Lower leg skin (tissue), 4 donors: ENCODE measurements around the gene NSMCE4A. TPM values are rescaled to one million over a fixed set of nuclear protein-coding genes. Genes with fewer than 3 reads are reported as not detected.

Experiments used
- DNase-seq, 2 donors: peaks; one replicate each; pipeline ENCODE4 v3.0.0-alpha.2; 2019; ENCODE audit warnings: low spot score in 2 of 2
- H3K4me3 ChIP-seq: fragments of 200-600 bp; sonication (generic); 2 replicates; pipeline ENCODE4 v1.5.1; 2017; ENCODE audit warnings: mild to moderate bottlenecking, low read depth; ENCODE audit not compliant: poor library complexity, severe bottlenecking
- POLR2A ChIP-seq, 2 donors: fragments of 450-650 bp; IDR thresholded peaks; one replicate each; pipeline ENCODE4 v1.6.1; 2016 to 2017; ENCODE audit warnings: antibody characterized with exemption in 2 of 2, mild to moderate bottlenecking in 1 of 2, moderate library complexity in 1 of 2
- WGBS, 2 donors: methylation state at CpG; one replicate each; pipeline ENCODE4 v1.1.5; 2018; 5-methylcytosine and 5-hydroxymethylcytosine counted together
- intact Hi-C: fragments of 100-400 bp; cut with DNase I; formaldehyde crosslinking; loops from one replicate; pipeline ENCODE4 v1.15.0; 2023; ENCODE audit warnings: low total_unique reads
- total RNA-seq, 4 donors: library from RNA; depleted of rRNA; stranded (reverse); fragments of >200 nt; gene quantifications; one replicate each; pipeline ENCODE4 v1.1.0, GENCODE V29; 2016
- TF ChIP-seq, protein P1 (sequence below), 3 donors: fragments of 450-650 bp; IDR thresholded peaks; one replicate each; pipeline ENCODE4 v1.5.1; 2016; ENCODE audit warnings: antibody characterized with exemption in 3 of 3, mild to moderate bottlenecking in 3 of 3, moderate library complexity in 2 of 3

Gene NSMCE4A
- total RNA-seq, 4 donors from 2014 or later = 51.1 to 77.0 (median 56.1) TPM

DNA sequence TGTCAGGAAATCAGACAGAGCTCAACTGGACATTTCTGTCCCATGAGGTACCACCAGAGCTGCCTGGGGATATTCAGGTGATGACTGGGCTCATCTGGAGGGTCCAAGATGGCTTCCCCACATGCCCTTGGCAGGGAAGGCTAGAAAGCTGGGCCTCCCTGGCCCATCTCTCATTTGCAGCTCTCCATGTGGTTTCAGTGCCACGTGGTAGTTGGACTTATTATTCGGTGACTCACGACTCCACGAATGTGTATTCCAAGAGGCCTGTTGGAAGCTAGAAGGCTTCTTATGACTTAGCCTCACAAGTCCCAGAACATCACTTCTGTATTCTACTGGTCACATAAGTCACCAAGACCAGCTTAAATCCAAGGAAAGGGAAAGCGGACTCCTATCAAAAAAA lies 22.8 kb downstream of the NSMCE4A start:
- intact Hi-C loops = no loop called here
- TF ChIP-seq, protein P1, sequence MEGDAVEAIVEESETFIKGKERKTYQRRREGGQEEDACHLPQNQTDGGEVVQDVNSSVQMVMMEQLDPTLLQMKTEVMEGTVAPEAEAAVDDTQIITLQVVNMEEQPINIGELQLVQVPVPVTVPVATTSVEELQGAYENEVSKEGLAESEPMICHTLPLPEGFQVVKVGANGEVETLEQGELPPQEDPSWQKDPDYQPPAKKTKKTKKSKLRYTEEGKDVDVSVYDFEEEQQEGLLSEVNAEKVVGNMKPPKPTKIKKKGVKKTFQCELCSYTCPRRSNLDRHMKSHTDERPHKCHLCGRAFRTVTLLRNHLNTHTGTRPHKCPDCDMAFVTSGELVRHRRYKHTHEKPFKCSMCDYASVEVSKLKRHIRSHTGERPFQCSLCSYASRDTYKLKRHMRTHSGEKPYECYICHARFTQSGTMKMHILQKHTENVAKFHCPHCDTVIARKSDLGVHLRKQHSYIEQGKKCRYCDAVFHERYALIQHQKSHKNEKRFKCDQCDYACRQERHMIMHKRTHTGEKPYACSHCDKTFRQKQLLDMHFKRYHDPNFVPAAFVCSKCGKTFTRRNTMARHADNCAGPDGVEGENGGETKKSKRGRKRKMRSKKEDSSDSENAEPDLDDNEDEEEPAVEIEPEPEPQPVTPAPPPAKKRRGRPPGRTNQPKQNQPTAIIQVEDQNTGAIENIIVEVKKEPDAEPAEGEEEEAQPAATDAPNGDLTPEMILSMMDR (IDR thresholded peaks at IDR 0.05) = no peak
- H3K4me3 ChIP-seq = no peak overlapping the region
- 50 to 83% methylated on average over 5 of the region's 5 CpGs for WGBS, 2 donors
- peak in 1 of 2 donors; percentile 52 for DNase-seq

DNA sequence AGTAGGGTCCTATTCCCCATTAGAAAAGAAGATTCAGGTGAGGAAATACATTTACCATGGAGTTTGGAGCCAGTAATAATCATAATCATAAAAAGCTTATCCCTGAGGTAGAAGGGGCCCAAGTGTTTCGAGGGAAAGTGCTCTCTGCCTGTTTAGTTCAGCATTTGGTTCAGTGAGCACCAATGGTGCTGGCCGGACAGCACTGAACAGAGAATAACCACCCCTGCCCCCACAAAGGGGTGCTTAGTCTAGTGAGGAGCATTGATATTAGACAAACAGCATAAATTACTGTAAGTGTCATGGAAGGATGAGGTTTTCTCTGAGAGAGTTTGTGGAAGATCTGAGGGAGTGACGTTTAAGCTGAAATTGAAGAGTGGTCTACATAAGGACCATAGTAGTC lies 25.6 kb downstream of the NSMCE4A start:
- no peak overlapping the region for H3K4me3 ChIP-seq
- no peak for TF ChIP-seq POLR2A (IDR thresholded peaks at IDR 0.05)
- TF ChIP-seq, protein P1 (IDR thresholded peaks at IDR 0.05) = no peak
- peak in 1 of 2 donors; percentile 12 for DNase-seq
- 90 to 93% methylated on average over 3 of the region's 3 CpGs for WGBS, 2 donors
- intact Hi-C loops = no loop called here

DNA sequence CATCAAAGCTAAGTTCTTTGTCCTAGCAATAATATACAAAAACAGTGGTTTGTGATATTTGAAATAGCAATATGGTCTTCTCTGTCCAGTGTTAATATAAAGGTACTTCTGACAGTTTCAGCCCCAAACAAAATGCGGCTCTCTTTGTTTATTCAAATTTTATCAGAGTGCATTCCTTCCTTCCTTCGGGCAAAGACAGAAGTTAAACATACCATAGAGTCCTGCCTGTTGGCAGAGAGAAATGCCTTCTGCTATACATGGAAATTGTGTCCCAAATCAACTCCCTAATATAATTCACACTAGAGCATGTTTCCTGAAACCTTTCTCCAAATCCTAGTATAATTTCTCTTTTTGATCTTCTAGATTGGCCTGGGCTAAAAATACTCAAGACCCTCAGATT lies 26.0 kb downstream of the NSMCE4A start:
- H3K4me3 ChIP-seq = no peak overlapping the region
- DNase-seq = no peak
- 61 to 65% methylated on average over 2 of the region's 2 CpGs for WGBS, 2 donors
- no peak for TF ChIP-seq POLR2A (IDR thresholded peaks at IDR 0.05)
- TF ChIP-seq, protein P1 (IDR thresholded peaks at IDR 0.05) = no peak
- intact Hi-C loops = no loop called here

DNA sequence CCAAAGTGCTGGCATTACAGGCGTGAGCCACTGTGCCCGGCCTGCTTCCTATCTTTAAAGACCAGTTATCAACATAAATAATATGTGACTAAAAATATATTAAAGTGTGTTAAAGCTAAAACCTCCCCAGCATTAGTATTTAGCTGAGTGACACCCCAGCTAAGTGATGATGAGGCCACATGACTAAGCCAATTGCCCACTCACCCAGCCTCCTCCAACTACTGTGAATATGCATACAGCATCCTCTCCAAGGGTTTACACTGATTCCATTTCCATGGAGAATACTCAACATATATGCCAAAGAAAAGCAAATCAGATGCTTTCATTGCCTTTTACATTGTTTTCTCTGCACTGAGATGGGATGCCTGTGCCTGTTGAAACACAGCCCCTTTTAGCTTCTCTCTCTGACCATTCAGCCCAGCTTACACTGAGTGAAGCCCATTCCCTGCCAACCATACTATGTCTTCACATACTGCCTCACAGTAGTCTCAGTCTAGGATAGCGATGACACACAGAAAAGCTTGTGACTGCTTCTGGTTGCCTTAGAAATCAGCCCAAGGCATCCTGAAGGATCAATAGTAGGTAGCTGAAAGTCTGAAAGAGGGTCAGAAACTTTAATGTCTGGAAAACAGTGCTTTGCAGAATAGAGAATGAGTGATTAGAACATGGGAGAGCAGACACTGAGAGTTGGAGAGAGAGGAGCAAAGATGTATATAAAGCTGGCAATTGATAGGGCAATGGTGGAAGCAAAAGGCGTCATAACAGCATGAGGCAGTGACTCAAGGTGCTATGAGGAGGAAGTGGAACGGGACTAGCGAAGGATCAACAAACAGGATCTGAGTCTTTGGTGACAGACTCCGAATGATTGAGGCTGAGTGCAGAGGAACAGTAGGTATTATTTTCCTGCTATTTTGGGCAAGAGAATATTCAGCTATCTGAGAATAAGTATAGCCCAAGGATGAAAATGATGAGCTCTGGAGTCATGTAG lies 27.4 kb downstream of the NSMCE4A start:
- no peak for TF ChIP-seq POLR2A (IDR thresholded peaks at IDR 0.05)
- TF ChIP-seq, protein P1 (IDR thresholded peaks at IDR 0.05) = no peak
- intact Hi-C loops = no loop called here
- DNase-seq = peak in 1 of 2 donors; percentile 39
- no peak overlapping the region for H3K4me3 ChIP-seq
- WGBS, 2 donors = 83 to 91% methylated on average over 7 of the region's 7 CpGs

DNA sequence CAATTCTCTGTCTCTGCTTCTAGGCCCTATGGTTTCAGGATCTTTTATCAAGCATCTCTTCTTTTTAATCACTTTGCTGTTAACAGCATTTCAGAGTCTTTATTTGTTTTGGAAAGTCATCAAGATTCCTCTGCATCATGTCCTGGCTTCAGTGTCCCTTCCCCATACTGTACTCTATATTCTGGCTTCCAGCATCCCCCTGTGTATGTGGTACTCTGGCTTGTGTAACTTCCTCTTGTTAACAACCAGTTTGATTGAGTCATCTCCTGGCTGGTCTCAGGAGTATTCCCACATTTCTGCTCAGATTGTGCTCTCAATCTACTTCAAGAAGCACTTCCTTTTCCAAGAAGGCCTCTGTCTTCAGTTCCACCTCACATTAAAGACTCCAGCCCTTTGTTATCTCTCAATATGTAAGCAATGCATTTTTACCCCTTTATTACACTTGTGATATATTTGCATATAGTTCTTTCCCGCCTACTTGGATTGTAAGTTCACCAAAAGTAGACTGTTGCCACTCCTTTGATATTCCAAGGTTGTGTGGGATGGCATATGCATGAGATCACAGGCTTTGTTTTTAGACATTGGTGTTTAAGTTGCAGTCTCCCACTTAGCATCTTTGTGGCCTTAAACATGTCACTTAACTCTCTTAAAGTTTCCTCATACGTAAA lies 32.1 kb downstream of the NSMCE4A start:
- no peak for TF ChIP-seq POLR2A (IDR thresholded peaks at IDR 0.05)
- TF ChIP-seq, protein P1 (IDR thresholded peaks at IDR 0.05) = no peak
- peak in 1 of 2 donors; percentile 29 for DNase-seq
- WGBS, 2 donors = 71 to 92% methylated on average over 2 of the region's 2 CpGs
- intact Hi-C loops = no loop called here
- no peak overlapping the region for H3K4me3 ChIP-seq
